ENCODE results near the gene ARL6IP1.
A peak's percentile ranks its signal among the peaks of the same experiment; 100 is the strongest.

Gene ARL6IP1

DNA sequence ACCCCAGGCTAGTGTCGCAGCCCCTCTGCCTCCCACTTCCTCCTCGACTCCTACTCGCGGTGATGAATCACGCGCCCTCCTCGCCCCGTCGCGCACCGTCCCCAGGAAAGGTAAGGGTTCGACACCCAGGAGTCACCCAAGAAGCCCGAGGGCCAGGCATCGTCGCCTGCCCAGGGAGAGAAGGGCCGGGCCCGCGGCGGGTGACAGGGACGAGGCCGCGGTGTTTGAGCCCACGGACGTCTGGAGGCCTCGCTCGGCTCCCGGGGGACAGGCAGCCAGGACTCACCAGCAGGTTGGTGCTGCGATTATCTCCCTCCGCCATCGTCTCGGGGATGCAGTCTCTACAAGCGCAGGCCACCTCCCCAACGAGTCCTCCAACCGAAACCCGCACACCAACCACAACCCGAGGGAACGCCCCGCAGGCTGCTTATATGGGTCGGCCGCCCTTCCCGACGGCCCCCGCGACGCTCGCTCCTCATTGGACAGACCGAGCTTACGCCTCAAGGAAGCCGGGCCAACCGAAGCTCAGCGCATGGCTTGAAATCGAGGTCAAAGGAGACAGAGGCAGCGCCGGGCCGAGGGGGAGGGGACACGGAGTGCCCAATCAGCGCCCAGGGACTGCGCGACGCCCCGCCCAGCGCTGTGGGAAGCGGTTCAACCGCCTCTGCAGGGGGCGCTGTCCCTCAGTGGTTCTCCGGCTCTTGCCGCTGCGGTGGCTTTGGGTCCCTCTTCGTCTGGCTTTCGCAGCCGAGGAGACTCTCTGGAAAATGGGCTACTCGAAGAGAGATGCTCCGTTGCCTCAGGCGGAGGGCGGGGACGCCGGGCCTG lies at the start of gene ARL6IP1:
ARL6IP1 (minus strand) TSS at position 405 of the 828 bp plus-strand sequence; CDS start at position 322, 83 bp downstream.
- DNase-seq = peak; percentile 100

DNA sequence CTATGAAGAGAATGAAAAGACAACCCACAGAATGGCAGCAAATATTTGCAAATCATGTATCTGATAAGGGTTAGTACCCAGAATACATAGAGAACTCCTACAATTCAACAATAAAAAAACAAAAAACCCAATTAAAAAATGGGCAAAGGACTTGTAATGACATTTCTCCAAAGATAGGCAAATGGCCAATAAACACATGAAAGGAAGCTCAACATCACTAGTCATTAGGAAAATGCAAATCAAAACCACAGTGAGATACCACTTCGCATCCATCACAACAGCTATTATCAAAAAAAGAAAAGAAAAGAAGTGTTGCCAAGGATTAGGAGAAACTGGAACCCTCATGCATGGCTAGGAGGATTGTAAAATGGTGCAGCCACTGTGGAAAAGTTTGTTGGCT lies 45.1 kb upstream of the ARL6IP1 start:
- DNase-seq = no peak

DNA sequence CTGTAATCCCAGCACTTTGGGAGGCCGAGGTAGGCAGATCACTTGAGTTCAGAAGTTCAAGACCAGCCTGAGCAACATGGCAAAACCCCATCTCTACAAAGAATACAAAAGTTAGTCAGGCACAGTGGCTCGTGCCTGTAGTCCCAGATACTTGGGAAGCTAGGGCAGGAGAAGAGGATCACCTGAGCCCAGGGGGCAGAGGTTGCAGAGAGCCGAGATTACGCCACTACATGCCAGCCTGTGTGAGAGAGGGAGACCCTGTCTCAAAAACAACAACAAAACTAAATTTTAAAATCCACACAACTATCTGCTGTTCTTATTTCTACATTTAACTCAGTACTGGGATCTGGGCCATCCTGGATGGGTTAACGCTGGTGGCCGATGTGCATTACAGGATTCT lies 41.2 kb upstream of the ARL6IP1 start:
- DNase-seq = no peak

DNA sequence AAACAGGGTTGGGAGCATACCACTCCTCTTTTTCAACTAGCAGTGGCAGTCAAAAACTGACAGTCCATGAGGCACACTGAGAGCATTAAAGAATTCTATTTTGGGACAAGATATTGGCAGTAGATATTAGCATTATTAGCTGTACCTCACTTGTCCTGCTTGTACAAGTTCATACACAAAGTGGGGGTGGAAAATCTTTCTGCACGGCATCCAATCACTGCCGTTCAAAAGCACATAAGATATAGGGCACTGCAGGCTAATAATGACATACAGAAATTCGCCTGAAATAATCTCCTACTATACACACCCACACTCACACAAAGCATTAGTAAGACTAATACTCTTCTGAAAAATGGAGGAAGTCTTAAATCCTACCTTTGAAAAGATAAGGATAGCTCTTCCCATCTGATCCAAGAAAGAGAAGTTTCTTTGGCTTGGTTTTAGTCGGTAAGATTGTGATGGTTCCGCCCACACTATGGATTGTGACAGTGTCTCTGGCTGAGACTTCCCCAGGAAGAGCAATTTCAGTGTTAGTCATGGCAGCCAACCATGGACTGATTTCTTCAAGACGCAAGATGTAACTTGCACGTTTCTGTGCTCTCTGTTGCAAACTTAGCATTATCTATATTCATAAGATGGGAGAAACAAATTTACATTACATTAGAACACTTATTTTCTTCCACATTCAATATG lies 40.6 kb upstream of the ARL6IP1 start:
- DNase-seq = no peak

DNA sequence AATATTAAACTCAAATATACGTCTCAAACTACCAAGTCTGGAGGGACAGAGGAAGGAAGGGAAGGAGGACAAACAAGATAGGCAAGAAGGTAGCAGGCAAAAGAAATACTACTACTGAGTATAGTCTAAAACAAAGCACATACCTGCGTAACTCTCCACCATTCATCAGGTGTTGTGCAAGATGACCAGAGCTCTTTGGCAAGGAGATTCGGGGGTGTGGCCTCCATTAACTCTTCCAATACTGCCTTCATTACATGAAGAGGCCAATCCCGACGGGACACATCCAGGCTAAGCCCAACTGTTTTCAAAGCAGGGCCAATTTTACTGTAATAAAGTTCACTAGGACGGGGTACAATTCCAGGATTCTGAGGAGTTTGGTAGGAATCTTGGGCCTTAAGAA lies 38.2 kb upstream of the ARL6IP1 start:
- DNase-seq = no peak

DNA sequence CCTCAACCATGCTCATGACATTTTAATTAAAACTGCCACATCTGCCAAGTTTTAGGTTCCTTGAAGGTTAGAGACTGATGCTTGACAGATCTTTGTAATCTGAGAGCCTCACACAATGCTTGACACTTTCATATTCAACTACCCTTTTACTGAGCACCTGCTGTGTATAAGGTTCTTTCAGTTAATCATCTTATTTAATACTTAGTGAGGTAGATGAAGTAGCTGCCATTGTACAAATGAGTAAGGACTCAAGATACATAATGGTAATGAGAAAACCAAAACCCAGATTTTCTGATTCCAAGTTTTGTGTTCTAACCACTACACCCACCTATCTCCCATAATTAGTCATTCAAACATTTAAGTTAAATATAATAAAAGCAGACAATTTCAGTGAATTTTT lies 35.4 kb upstream of the ARL6IP1 start:
- no peak for DNase-seq

DNA sequence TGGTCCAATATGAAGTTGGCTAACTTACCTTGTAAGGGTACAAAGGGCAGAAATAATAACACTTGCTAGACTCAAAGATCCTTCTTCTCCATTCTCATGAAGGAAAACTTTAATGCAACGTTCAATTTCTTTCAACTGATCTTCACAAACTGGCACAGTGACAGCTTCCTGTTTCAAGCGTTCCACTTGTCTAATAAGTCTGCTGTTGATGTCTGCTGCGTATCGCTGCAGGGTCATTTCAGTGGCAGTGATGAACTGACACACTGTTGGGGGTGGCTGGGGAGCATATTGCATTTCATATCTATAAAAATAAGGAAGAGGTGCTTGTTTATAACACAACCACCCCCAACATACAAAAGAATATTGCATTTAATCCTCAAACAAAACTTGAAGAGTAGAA lies 33.5 kb upstream of the ARL6IP1 start:
- DNase-seq = peak; percentile 55

DNA sequence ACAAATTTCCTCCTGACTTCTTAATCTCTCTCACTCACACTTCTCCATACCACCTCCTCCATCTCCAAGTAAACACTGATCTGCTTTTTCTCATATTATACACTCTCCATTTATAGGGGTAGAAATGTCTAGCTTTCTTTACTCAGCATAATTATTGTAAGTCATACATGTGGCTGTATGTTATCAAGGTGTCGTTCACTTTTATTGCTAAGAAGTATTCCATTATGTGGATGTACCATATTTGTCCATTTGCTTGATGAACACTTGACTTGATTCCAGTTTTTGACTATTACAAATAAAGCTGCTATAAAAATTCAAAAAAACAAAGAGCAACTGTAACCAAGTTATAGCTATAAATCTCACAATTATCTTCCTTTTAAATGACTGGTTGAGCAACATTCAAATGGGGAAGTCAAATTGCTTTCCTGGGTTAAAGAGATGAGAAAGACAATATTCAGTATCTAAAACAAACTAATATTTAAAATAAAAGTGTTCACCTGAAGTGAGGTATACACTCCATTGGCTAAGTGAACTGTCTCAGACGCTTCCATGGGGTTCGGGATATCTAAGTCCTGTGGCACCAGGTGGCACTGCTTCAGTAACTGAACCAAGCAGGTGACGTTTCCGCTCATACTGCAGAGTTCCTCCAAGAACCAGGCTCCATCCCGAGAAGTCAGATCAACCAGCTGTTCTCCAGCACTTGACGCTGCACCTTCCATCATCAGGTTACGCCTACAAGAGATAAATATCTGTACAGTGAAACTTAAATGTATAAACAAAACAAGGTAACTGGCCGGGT lies 32.6 kb upstream of the ARL6IP1 start:
- peak; percentile 29 for DNase-seq

DNA sequence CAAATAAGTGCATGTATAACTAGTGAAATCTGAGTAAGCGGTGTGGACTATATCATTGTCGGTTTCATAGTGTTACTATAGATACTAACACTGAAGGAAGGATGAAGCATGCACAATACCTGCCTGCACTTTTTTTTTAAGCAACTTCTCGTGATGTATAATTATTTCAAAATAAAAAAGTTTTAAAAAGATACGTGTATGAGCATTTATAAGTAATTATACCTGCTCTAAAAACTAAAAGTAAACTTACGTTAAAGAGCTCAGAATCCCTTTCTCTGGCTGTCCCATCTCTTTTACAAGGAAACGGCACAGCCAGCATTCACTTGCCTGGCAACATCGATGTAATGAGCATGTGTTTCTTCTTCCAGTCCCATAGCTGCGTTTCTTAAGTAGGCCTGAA lies 31.3 kb upstream of the ARL6IP1 start:
- DNase-seq = no peak

DNA sequence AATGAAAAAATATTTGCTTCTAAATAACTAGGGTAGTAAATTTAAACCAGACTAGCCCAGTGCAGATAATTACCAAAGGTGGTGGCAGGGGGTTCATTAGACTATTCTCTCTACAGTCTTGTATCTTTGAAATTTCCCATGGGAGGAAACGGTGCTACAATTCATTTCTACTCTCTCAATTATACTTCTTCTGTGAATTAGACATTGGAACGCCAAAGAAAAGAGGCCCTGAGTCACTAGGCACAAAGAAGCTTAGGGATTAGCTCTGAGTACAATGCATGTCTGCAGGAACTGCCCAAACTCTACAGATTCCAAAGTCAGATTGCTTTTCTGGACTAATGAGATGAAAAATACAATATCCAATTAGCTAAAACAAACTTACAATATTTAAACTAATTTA lies 30.7 kb upstream of the ARL6IP1 start:
- DNase-seq = no peak

DNA sequence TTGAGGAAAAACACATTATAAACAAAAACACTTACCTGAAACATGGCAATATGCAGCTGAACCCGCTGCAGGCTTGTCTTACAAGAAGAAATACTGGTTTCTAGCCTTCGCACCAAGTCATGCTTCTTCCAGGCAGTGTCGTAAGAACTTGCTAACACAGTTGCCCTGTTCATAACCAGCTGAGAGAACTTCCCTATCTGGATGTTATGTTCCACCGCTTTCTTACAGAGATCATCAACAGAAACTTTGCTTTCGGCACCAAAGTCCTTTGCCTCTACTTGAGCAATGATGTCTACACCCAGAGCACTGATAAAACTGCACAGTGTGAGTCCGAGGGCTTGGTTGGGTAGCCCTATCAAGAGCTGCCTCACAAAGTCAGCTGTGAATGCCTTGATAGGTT lies 27.9 kb upstream of the ARL6IP1 start:
- DNase-seq = peak; percentile 33

DNA sequence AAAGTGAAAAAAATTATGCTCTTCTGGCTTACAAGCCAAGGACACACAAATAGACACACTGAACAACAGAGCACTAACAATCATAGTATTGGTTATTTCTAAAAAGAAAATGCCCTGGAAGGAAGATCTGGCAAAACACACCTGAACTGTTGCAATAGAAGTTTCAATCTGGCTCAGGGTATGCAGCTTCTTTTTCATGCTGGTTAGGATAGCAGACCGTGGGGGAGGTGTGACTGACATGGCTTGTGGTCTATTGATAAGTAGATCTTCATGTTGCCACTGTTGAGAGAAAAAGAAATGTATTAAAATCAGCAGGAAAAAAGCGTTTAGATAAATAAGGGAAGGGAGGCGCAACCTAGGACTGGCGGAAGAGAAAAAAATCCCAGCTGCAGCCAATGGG lies 26.5 kb upstream of the ARL6IP1 start:
- peak; percentile 25 for DNase-seq

DNA sequence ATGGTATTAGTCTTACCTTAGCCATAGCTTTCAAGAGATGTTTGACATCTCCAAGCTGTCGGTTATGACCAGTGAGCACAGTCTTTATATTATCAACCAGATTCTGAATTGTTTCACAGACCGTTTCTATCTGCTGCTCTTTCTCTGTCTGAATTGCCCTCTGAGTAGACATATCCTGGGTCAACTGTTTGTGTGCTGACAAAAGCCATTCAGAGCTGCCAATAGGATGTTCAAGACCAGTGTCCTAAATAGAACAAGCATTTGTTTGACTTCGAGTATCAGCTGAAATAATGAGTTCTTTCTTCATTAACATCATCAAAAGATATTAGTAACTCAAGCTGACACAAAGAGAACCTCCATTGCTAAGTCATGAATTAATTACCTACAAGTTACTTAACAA lies 14.9 kb upstream of the ARL6IP1 start:
- DNase-seq = no peak

DNA sequence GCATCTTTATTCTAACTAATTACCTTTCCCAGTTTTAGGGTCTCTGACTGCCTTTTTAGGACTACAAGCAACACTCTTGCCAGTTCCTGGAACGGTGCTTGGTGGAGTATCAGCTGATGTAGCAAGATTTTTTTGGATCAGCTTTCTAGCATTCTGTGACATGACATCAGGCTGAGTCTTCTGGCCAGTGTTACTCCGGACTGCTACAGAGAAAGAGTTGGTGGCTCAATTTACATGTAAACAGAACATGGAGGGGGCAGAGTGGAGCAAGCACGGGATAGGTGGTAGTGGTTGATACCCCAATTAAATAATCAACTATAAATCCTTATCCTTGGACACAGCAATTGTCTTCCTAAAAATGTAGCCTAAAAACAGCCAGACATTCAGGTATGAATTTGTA lies 10.6 kb upstream of the ARL6IP1 start:
- no peak for DNase-seq

DNA sequence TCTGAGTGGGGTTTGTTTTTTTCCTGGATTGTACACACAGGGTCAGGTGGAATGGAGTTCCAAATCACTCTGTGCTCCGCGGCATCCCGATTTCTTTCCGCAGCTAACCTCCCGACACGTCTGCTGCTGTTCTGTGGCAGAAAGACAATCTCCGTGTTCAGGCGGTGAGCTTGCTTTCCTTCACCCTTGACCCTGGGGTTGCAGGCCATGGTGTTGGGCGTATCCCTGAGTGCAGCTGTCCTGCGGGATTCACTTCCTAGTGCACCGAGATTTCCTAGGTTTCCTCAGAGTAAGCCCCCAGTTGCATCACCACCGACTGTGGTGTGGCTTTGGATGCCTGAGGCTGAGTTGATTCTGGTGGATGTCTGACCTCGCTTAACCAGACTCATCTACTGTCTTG lies 7.8 kb upstream of the ARL6IP1 start:
- DNase-seq = no peak

DNA sequence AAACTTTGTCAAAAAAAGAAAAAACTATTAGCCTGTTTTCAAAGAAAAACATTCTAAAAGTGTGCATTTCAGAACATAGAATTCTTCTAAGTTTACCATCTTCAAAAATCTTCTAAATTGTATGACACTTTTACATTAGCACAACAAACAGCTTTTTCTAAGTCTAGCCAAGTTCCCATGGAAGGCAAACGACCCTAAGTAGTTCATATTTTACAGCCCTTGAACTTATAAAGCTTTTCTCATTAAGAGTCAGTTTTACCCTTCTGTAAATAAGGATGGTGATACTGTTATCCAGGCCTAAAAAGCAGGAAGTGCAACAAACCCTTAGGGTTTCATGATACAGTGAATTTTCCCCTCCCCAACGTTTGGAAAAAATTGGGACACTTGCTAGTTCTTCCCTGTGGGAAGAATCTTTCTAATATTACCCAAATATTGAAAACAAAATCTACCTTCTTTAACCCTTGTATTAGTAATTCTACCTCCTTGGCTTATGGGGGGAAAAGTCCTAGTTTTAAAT lies 4.0 kb upstream of the ARL6IP1 start:
- no peak for DNase-seq

DNA sequence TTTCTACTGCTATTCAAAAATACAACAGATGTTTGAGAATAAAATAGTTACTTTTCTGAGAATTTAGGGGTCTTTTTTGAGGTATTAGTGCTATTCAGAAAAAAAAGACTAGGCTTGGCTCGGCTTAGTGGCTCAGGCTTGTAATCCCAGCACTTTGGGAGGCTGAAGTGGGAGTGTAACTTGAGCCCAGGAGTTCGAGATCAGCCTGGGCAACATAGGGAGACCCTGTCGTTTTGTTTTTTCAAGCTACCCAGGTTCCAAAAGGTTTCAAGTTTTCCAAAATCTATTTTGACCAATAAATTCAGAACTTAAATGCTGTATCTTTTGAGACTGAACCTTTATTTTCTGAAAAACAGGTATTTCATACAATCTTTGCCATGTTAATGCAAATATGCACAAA lies 3.2 kb upstream of the ARL6IP1 start:
- DNase-seq = no peak

DNA sequence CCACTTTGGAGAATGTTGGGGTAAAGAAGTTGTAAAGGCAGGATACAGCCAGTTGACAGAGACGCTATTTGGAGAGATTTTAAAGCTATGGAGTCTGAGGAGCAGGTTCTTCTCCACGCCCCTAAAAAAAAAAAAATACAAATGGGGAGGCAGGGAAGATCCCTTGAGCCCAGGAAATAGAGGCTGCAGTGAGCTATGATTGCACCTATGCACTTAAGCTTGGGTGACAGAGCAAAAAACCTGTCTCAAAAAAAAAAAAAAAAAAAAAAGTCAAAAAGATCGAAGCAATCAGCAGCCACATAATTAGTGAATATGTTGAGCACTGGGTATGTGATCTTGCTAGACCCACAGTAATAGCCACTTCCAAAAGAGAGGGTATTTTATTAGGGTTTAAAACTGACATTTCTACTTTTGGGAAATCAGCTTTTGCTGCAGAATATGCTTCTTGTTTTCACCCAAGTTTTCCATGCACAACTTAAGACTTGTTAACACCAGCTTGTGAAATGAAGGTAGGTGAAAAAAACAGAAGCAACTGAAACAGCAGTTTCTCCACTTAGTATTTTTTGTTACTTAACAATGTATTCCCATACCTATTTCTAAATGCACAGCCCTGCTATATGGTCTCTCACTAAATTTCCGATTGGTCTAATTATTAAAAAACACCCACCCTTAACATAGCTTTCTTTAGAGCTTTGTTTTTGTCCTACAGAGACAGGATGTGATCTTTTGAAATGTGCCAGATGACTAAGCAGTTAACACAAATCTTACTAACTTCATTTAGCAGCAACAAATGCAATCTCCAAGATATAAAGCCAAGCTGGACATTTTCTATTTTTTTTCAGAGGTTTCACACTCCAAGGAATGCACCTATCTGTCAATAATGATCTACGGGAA lies 2.5 kb upstream of the ARL6IP1 start:
- DNase-seq = peak; percentile 74

DNA sequence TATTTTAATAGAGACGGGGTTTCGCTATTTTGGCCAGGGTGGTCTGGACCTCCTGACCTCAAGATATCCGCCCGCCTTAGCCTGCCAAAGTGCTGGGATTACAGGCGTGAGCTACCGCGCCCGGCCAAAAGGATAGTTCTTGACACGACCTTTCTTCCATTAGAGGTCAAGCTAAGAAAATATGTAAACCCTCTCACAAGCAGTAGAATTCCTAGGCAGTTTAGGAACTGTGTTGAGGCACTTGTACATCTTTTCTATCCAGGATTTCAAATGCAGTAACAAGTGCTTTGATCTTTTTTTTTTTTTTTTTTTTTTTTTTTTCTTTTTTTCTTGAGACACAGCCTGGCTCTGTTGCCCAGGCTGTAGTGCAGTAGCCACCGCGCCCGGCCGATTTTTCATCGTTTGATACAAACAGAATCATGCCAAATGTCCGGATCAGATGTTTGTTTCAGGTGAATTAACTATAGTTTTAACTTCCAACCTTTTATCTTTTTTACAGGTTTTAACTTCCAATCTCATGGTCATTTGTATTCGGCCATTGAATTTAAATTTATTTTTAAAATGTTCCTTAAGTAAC lies 1.5 kb upstream of the ARL6IP1 start:
- no peak for DNase-seq

DNA sequence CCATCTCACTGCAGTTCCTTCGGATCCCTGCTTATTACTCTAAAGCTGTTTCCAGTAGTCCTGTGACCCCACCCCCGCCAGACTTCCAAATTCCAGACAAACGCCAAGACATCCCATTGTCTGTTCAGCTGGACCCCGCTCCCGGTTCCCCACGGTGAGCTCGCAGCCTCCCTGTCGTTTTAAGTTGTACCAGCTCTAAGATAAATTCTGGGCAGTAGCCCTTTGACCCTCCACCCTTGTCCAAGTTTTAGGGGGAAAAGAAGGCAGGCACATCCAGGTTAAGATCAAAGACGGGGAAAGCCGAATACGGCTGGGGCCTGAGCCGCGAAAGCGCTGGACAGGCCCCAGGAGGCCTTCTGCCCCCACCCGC lies 589 bp downstream of the ARL6IP1 start:
- DNase-seq = no peak

DNA sequence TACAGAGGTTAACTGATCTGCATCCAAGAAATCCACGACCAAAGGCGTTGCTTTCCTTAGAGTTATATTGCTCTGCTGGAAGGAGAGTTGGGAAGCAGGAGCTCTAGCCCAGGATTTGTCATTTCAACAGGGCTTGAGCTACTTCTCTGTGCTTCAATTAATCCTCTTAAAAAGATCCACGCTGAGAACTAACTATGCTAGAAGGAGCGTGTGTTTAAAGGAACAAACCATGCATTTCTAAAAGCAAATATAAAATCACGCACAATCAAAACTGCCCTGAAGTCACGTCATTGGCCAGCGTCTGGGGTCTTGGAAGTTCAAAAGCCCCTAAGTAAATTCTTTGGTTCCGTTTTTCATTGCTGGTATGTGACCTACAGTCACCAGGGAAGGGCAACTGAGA lies 1.1 kb downstream of the ARL6IP1 start:
- no peak for DNase-seq

DNA sequence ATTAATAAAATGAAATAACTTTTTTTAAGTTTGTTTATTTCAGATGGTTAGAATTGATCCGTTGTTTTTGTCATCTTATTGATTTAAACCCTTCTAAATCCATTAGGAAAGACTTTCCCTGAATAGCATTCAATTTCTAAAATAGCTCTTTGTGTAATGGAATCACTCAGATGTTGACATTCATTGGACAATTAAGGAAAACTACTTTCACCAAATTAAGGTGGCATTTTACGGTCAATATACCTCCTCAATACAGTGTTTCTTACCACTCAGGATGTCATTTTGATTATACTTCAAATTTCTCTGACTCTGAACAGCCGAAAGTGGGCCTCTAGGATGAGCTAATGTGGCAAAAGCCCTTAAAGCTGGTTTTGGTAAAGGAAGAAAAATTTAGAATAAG lies 1.8 kb downstream of the ARL6IP1 start:
- no peak for DNase-seq
